Peyer's patch (tissue), 4 donors: Measurements from ENCODE around the gene CFAP206.

Experiments
- CTCF ChIP-seq, 6 experiments: fragments of 450-650 bp in 4 of 6; fragments of 200-600 bp in 2 of 6; sonication (generic) in 1 of 6; IDR thresholded peaks; one replicate each; pipeline ENCODE4 v1.5.1; 2017 to 2019; ENCODE audit warnings: antibody characterized with exemption in 6 of 6, mild to moderate bottlenecking in 3 of 6, moderate library complexity in 1 of 6
- POLR2A ChIP-seq, 2 donors: fragments of 450-650 bp; IDR thresholded peaks; one replicate each; pipeline ENCODE4 v1.5.1; 2017; ENCODE audit warnings: antibody characterized with exemption in 2 of 2, mild to moderate bottlenecking in 2 of 2, moderate library complexity in 2 of 2

DNA sequence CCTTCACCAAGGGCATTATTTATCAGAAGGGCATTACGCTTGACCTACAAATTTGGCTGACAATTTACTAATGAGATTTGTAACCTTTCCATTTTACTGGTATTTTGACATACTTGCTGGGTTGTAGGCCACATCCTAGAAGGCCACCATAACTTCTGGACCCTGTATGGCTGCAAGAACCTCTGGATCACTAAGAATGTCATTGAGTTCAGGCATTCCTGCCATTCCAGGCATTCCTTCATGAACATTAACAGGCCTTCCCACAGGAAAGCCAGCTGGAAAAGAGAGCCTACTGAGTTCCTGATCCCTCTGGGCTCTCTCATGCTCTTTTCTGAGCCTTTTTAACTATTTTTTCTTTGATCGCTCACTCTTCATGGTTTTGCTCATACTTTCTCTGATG lies 36.6 kb downstream of the CFAP206 start:
- TF ChIP-seq CTCF (IDR thresholded peaks at IDR 0.05) (no peak), POLR2A (IDR thresholded peaks at IDR 0.05) (no peak)
